Cardiac septum (tissue), 1 donor: Measurements from ENCODE around the gene TBC1D17. TPM values are rescaled to one million over a fixed set of nuclear protein-coding genes. Genes with fewer than 3 reads are reported as not detected.

Experiments
- DNase-seq: peaks from one replicate; pipeline ENCODE4 v3.0.0-alpha.2; 2020; ENCODE audit warnings: low spot score
- intact Hi-C: fragments of 100-400 bp; cut with DNase I; formaldehyde crosslinking; loops from one replicate; pipeline ENCODE4 v1.14.0; 2022
- long read RNA-seq: library from polyadenylated mRNA; unstranded; transcript quantifications from one replicate; pipeline ENCODE4 v2.0.0, GENCODE V29; 2021
- total RNA-seq: library from RNA; stranded (reverse); fragmentation: NEBNext Ultra II Directional; extraction: Animal tissue kit (Norgen Biotek cat#: 25700); gene quantifications from one replicate; pipeline ENCODE4 v1.2.1, GENCODE V29; 2021
- donor health status: DM: no; HTN: no; CAD: no.

The TBC1D17 gene
- total RNA-seq, result 48.0 TPM
- long read RNA-seq, transcript TBC1D17-201 (17 exons, 2,366 nt), result major isoform, 20 of 48 reads
- long read RNA-seq, partial matches to known transcripts, result 19 of 48 reads
- long read RNA-seq, other reads (novel, unspliced or antisense), result 9 of 48 reads

DNA sequence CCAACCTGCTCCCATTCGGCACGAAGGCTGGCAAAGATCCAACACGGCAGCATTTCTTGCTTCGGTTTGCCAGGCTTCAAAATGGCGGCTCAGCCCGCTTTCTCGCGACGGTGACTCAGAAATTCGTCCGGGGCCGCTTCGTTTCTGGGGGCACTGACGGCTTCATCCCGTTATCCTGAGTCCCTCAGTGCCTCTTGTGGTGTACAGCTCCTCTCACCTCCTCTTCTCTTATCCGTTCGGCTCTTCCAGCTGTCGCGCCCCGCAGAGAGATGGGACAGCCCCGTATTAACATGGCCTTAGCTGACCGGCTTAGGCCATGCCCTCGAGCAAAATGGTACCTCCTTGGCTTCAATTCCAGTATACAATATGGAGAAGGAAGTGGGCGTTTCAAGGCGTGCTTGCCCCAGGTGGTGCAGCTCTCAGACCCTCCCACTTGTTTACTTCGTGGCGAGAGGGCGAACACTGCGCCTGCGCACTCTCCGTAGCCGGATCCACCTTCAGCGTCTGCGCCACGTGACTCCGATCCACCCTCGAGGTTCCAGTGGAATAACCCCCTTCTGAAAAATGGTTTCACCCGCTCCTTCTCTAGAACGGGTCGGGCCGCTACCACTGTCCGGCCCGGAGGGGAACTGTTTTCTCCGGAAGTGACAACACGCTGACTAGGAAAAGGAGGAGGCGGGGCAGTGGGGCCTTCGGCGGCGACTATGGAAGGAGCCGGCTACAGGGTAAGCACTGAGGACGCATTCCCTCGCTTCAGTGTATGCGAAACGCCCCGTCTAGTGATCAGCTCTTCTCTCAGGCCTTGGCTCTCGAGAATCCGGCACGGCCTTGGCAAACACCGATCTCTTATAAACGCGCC, at the start of gene TBC1D17, which contains the start of gene AKT1S1:
Gene TBC1D17, plus strand, starts transcription at position 683 of the 859 bp plus-strand sequence. Its CDS starts 22 bp downstream, at position 705.
Gene AKT1S1, minus strand, starts transcription at position 336 of the 859 bp plus-strand sequence. CDS start 4,060 bp downstream, outside the sequence.
- peak; percentile 100 for DNase-seq
- intact Hi-C loops, result loop anchor here (1.0 to 10.0 kb wide), 4 partner anchors 10 to 382 kb away; partner anchors contain the start of genes AP2A1, PNKP, RPS11 and VRK3

DNA sequence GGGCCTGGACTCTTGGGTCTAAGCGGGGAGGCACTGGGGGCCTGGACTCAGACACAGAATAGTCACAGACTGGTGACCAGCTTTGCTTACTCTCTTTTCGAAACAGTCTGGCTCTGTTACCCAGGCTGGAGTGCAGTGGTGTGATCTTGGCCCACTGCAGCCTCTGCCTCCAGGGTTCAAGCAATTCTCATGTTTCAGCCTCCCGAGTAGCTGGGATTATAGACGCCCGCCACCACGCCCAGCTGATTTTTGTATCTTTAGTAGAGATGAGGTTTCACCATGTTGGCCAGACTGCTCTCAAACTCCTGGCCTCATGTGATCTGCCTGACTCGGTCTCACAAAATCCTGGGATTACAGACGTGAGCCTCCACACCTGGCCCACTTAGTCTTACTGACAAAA, 48.3 kb upstream of the TBC1D17 start:
- DNase-seq, result no peak
- intact Hi-C loops, result no loop called here

DNA sequence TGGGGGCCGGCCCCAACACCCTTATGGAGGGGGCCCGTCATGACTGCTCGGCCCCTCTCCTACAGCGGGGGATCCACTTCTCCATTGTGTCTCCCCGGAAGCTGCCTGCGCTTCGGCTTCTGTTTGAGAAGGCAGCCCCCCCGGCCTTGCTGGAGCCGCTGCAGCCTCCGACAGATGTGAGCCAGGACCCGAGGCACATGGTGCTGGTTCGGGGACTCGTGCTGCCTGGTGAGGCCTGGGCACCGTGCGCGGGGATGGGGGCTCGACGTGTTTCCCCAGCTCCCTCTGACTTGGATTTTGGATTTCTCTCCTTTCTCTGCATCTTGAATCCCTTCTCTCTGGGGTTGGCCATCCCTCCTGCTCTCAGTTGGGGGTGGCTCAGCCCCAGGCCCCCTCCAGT, 47.8 kb upstream of the TBC1D17 start:
- intact Hi-C loops, result no loop called here
- DNase-seq, result no peak

DNA sequence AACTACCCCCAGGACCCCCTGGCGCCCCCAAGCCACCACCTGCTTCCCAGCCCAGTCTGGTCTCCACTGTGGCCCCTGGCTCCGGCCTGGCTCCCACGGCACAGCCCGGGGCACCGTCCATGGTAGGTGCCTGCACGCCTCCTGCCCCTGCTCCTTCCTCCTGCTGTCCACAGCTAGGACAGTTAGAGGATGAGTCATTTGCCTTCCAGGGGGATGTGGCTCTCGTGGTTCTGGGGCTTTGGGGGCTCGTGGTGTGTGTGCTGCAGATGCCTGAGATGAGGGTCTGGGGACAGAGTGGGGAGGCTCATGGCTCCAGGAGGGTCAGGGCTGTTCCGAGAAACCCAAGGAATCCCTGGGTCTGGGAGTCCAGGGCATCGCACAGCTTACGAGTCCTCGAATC, 46.7 kb upstream of the TBC1D17 start:
- DNase-seq, result no peak
- intact Hi-C loops, result no loop called here

DNA sequence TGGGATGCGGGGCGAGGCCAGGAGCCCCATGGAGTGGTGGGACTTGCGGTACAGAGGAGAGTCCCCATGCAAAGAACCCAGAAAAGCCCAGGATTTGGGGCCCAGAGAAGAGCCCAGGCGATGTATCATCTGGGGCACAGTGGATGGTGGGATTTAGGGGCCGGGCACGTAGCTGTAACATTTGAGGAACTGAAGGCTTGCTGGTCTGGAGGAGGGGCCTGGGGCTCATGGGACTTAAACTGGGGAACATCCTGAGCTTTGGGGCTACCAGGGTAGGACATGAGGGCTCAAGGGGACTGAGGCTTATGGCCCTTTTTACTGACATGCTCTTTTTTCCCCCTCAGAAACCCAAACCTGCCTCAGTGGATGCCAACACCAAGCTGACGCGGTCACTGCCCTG, 45.9 kb upstream of the TBC1D17 start:
- intact Hi-C loops, result no loop called here

DNA sequence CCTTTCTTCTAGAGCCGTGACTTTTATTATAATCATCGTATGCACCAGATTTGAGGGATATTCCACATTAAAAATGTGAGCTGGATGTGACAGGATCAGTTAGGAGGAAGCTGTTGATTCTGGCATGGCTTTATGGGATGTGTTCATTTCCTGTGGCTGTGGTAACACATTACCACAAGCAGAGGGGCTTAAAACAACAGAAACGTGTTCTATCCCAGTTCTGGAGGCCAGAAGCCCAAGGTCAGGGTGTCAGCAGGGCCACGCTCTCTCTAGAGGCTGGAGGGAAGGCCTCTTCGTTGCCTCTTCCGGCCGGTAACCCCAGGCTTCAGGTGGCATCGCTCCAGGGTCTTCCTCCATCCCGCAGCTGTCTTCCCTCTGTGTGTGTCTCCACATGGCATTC, 44.9 kb upstream of the TBC1D17 start:
- intact Hi-C loops, result no loop called here
- DNase-seq, result no peak

More for the DNA sequence above, 45.9 kb upstream of the TBC1D17 start:
- no peak for DNase-seq

DNA sequence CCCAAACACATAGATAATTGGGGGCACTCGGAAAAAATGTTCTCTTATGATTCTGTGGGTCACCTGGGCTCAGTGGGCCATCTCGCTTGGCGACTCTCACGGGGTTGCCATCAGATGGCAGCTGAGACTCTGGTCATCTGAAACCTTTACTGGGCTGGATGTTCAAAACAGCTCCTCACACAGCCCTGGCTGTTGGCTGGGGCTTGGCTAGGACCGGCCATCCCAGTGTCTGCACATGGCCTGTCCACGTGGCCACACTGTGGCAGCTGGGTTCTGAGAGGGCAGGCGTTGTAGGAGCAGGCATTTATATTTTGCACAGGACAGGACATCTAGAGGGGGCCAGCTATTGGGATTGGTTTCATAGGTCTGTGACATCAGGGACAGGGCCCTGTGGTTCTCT, 43.9 kb upstream of the TBC1D17 start:
- DNase-seq, result no peak
- intact Hi-C loops, result no loop called here

DNA sequence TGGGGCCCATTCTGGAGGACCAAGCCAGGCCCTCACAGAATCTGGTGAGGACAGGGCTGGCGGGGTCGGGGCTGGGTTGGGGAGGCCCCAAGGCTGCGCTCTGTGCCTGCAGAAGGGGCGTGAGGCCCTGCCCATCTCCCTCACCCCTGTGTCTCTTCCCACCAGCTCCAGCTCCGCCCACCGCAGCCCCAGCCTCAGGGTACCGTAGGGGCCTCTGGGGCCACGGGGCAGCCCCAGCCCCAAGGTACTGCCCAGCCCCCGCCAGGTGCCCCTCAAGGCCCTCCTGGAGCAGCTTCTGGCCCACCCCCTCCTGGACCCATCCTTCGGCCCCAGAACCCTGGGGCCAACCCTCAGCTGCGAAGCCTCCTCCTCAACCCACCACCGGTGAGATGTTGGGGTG, 41.9 kb upstream of the TBC1D17 start:
- no peak for DNase-seq
- intact Hi-C loops, result no loop called here

DNA sequence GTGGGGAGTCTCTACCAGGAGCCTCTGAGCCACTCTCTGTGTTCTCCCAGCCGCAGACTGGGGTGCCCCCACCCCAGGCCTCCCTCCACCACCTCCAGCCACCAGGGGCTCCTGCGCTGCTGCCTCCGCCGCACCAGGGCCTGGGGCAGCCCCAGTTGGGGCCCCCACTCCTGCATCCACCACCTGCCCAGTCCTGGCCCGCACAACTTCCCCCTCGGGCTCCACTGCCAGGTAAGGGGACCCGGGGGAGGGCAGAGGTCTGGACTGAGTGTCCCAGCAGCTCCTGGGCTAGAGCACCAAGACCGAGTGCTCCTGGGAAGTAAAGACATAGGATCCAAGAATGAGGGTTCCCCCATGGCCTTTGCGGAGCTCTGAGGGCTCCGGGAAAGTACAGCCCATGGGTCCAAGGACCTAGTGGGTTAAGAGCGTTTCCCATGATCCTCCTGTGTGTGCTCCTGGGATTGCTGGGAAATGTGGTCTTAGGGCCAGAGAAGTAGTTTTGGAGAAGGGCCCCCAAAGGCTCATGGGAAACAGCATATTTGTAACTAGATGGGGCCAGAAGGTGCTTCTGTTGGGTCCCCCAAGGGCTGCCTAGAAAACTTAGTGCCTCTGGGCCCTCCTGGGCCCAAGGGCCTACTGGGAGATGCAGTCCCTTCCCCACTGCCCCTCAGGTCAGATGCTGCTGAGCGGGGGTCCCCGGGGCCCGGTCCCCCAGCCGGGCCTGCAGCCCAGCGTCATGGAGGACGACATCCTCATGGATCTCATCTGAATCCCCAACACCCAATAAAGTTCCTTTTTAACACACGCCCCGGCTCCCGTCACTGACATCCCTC, 41.1 kb upstream of the TBC1D17 start:
- intact Hi-C loops, result no loop called here

DNA sequence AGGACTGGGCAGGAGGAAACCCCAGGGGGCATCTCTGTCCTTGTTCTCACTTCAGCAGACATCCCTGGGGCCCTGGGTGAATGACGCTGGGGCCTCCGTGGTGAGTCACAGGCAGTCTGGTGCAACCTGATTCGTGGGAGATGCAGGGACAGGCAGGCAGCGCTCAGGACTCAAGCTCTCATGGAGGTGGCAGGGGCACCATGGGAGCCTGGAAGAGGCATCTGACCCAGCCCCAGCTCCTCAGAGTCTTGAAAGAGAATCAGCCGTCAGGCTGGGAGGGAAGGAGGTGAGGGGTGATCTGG, 40.5 kb upstream of the TBC1D17 start:
- intact Hi-C loops, result no loop called here
- DNase-seq, result no peak

More for the DNA sequence above, 41.1 kb upstream of the TBC1D17 start:
- no peak for DNase-seq

DNA sequence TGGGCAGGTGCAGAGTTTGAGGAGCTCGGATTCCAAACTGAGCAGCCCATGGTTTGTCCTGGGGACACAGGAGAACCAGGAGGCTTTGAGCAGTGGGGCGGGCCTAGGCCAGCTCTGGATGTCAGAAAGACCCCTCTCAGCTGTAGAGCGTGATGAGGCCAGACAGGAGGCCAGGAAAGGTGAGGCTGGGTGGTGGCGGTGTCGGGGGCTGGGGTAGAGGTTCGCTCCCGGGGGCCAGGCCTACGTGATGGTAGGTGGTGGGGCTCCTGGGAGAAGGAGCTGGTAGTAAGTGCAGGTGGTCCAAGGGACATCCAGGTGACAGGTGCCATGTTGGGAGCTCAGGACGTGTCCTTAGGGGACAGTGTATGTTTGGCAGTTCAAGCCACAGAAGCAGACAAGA, 40.1 kb upstream of the TBC1D17 start:
- intact Hi-C loops, result no loop called here
- no peak for DNase-seq

DNA sequence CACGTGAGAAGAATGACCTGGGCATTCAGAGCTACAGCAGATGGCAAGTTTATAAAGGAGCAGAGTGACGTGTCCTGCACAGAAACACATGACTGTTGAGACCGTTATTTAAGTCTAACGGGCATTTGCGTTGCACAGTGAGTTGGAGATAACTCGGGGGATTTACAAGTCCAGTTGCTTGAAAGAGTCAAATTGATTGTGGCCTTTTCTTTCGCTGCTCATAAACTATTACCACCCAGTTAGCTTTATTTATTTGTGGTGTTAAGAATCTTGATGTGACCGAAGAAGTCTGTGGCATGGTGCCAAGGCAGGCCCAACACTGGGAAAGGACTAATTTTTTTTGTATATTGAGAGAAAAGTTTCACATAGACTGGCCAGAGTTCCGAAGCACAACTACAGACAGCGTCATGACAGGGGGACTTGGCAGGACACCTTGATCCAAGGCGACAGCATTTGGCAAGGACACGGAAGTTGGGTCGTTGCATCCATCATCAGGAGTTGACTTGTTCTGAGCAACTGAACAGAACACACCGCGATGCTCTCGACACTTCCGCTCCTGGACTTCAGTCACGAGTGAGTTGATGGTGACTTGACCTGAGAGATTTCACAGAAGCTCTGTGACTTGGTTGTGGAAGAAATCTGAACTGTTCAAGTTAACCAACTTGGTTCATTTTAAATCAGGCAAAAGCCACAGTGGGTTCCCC, 38.5 kb upstream of the TBC1D17 start:
- DNase-seq, result no peak
- intact Hi-C loops, result no loop called here

DNA sequence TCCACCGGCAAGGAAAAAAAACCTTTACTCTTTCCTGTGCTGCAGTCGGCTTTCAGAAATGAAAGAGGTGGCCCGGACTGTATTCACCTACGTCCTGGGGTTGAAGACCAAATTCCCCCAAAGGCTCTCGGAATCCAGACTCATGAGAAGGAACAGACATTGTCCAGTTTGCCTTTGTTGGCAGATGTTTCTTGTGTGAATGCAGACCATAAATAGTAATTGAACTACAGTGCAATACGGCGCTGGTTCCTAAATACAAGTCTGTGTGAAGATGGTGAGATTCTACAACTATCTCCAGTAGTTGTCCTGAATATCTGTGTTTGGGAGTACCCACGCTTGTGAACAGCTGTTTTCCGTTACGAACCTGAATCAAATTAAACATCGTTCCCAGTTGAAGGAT, 37.8 kb upstream of the TBC1D17 start:
- DNase-seq, result no peak
- intact Hi-C loops, result no loop called here

DNA sequence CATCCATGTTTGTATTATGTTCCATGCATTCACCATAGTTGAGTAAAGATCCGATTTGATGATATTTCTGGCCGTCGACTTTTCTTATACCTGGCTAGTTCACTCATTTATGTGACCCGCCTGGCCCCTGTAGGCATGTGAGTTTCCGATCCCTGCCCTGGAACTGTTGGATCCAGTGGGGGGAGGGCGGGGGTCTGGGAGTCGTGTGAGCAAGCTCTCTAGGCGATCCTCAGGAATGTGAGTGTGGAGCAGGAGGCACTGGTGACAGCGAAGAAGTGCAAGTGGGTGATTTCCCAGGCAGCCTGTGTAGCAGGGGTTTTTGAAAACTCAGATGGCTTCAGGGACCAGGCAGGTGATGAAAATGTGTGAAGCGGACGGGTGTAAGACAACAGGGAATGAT, 37.2 kb upstream of the TBC1D17 start:
- intact Hi-C loops, result no loop called here
- no peak for DNase-seq

DNA sequence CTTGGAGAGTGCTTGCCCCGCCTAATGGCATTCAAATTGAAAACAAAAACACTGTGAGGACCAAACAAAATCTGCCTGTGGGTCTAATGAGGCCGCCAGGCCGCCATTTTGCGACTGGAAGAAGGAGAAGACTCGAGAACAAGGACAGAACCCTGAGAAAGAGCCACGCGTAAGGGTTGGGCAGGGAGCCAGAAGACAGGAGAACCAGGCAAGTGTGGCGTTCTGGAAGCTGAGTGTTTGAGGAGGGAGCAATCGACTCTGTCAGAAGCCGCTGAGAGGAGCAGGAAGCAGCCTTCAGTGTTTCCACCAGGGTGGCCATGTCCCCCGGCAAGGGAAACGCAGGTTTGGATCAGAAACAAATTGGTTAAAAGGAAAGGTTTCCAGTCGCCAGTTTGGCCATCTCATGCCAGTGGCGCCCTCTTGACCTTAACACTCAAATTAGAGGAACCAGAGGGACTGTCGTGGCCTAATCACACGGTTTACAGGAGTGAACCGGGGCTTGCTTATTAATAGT, 36.7 kb upstream of the TBC1D17 start:
- intact Hi-C loops, result no loop called here

DNA sequence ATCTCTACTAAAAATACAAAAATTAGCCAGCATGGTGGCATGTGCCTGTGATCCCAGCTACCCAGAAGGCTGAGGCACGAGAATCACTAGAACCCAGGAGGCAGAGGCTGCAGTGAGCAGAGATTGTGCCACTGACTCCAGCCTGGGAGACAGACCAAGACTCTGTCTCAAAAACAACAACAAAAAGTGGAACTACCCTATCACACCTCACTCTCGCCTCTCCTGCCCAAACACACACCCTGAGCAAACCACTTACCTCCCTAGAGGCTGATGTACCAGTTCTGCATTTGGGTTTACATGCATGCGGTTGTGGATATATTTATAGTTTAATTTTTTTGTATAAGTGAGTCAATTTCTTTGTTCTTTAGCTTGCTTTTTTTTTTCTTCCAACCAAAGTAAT, 34.2 kb upstream of the TBC1D17 start:
- intact Hi-C loops, result no loop called here
- no peak for DNase-seq

More for the DNA sequence above, 36.7 kb upstream of the TBC1D17 start:
- DNase-seq, result no peak

DNA sequence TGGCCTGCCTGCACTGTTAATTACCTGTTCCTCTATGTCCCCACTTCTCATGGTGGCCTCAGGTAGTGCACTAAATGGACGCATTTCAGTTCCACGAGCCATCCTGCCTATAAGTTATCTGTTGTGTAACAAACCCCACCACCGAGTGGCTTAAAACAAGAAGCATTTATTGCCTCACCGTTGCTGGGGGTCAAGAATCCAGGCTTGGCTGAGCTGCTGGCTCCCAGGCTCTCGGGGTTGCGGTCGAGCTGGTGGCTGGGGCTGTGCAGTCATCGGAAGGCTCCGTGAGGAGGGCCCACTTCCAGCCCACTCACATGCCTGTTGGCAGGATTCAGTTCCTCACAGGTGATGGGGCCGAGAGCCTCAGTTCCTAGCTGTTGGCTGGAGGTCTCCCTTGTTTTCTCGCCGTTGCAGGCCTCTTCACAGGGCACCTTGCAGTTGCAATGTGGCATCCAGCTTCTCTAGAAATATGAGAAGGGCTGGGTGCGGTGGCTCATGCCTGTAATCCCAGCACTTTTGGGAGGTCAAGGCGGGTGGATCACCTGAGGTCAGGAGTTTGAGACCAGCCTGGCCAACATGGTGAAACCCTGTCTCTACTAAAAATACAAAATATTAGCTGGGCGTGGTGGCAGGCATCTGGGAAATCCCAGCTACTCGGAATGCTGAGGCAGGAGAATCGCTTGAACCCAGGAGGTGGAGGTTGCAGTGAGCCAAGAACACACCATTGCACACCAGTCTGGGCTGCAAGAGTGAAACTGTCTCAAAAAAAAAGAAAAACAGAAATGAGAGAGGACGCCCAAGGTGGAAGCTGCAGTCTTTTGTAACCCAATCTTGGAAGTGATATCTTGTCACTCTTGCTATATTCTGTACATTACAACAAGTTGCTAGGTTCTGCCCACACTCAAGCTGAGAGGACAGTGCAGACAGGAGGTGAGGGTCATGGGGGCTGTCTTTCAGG, 33.1 kb upstream of the TBC1D17 start:
- intact Hi-C loops, result no loop called here
- DNase-seq, result no peak

DNA sequence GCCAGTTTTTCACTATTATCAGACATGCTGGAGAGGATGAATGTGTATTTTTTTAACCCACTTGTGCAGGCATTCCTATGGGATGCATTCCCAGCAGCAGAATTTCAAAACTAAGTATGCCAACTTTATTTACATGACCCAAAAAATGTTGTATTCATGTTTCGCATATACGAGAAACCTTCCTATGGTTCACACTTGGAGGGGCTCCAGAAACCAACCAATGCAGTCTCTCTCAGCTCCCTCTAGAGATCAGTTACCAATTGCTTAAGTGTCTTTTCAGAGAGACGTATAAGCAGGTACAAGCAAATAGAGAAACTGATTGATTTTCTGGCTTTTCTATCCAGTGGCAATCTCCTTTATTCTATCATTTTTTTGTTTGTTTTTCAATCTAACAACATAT, 32.1 kb upstream of the TBC1D17 start:
- no peak for DNase-seq
- intact Hi-C loops, result no loop called here

DNA sequence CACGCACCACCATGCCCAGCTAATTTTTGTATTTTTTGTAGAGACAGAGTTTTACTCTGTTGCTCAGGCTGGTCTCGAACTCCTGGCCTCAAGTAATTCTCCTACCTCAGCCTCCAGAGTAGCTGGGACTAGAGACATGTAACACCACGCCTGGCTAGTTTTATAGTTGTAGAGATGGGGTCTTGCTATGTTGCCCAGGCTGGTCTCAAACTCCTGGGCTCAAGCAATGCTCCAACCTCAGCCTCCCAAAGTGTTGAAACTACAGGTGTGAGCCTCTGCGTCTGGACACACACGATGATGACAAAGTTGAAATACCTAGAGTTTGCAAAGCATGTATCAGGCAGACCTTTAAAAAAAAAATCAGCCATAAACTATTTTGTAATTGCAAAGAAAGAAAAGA, 31.1 kb upstream of the TBC1D17 start:
- intact Hi-C loops, result no loop called here
- no peak for DNase-seq
